ENCODE results near the gene WDR6. TPM values are rescaled to one million over a fixed set of nuclear protein-coding genes. Genes with fewer than 3 reads are reported as not detected.

Gene WDR6
- polyA plus RNA-seq, 1 donor from 2014 or later, result 315 TPM

GRCh38 chr3:49035281-49035680, 28.1 kb downstream of the WDR6 start:
- H3K27ac ChIP-seq (ENCODE audit: low read length), result no peak overlapping the region
- H3K4me2 ChIP-seq (ENCODE audit: low read length), result no peak overlapping the region
- no peaks in the 10 kb centered on the region for H3K27me3 ChIP-seq (ENCODE audit: insufficient read depth, low read depth, low read length)
- no peaks in the 10 kb centered on the region for H3K79me2 ChIP-seq (replicated peaks; ENCODE audit: insufficient read depth, low read length)
- H2AFZ ChIP-seq (ENCODE audit: low read depth, low read length), result no peak overlapping the region
- H4K20me1 ChIP-seq (ENCODE audit: insufficient read depth), result no peaks in the 10 kb centered on the region
- H3F3A ChIP-seq (ENCODE audit: insufficient read depth, low read length, poor library complexity, severe bottlenecking), result no peaks in the 10 kb centered on the region
- H3K9me2 ChIP-seq (ENCODE audit: insufficient read depth, low read length), result no peaks in the 10 kb centered on the region
- no peak overlapping the region for H3K9ac ChIP-seq (ENCODE audit: low read length)
- H3K9me3 ChIP-seq (ENCODE audit: low read length), result no peaks in the 10 kb centered on the region
- TF ChIP-seq, protein P1, sequence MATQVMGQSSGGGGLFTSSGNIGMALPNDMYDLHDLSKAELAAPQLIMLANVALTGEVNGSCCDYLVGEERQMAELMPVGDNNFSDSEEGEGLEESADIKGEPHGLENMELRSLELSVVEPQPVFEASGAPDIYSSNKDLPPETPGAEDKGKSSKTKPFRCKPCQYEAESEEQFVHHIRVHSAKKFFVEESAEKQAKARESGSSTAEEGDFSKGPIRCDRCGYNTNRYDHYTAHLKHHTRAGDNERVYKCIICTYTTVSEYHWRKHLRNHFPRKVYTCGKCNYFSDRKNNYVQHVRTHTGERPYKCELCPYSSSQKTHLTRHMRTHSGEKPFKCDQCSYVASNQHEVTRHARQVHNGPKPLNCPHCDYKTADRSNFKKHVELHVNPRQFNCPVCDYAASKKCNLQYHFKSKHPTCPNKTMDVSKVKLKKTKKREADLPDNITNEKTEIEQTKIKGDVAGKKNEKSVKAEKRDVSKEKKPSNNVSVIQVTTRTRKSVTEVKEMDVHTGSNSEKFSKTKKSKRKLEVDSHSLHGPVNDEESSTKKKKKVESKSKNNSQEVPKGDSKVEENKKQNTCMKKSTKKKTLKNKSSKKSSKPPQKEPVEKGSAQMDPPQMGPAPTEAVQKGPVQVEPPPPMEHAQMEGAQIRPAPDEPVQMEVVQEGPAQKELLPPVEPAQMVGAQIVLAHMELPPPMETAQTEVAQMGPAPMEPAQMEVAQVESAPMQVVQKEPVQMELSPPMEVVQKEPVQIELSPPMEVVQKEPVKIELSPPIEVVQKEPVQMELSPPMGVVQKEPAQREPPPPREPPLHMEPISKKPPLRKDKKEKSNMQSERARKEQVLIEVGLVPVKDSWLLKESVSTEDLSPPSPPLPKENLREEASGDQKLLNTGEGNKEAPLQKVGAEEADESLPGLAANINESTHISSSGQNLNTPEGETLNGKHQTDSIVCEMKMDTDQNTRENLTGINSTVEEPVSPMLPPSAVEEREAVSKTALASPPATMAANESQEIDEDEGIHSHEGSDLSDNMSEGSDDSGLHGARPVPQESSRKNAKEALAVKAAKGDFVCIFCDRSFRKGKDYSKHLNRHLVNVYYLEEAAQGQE (IDR thresholded peaks at IDR 0.05; ENCODE audit: borderline replicate concordance), result no peak
- TF ChIP-seq EP300 (conservative IDR thresholded peaks at IDR 0.05; ENCODE audit: poor library complexity, severe bottlenecking) (no peak), TAF1 (IDR thresholded peaks at IDR 0.05; ENCODE audit: low read depth) (no peak), CTCF (IDR thresholded peaks at IDR 0.05; ENCODE audit: poor library complexity, severe bottlenecking) (no peak), MXI1 (conservative IDR thresholded peaks at IDR 0.05; ENCODE audit: poor library complexity, severe bottlenecking) (no peak), SMC3 (conservative IDR thresholded peaks at IDR 0.05; ENCODE audit: poor library complexity) (no peak), RAD21 (conservative IDR thresholded peaks at IDR 0.05) (no peak)
- H3K36me3 ChIP-seq (ENCODE audit: insufficient read depth, low read length), result peaks cover 4% of the 10 kb centered on the region
- H3K4me3 ChIP-seq (ENCODE audit: low read length), result no peak overlapping the region

DNA sequence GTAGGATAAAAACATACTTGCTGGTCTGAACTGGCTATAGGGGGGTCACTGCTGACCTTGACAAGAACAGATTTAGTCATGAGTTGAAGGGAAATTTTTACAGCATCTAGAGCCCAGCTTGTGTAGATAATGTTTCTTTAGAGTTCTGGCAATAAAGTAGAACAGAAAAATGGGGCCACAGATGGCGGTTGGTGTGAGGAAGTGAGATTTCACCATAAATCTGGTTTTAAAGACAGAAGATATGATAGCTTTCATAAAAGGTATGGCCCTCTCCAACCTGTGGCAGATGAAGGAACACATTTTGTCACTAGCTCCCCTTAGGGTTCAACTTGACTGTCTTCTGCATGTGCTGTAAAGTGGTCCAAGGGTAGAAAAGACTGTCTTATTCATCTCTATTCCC, 46.4 kb downstream of the WDR6 start:
- Histone ChIP-seq H3K36me3 (ENCODE audit: insufficient read depth, low read length) (peaks cover 9% of the 10 kb centered on the region), H3K4me3 (ENCODE audit: low read length) (no peak overlapping the region), H3K9ac (ENCODE audit: low read length) (no peak overlapping the region), H3K9me2 (ENCODE audit: insufficient read depth, low read length) (no peaks in the 10 kb centered on the region), H3K27me3 (ENCODE audit: insufficient read depth, low read depth, low read length) (no peaks in the 10 kb centered on the region), H3K9me3 (ENCODE audit: low read length) (no peaks in the 10 kb centered on the region), H4K20me1 (ENCODE audit: insufficient read depth) (no peaks in the 10 kb centered on the region), H3K79me2 (replicated peaks; ENCODE audit: insufficient read depth, low read length) (peaks cover 4% of the 10 kb centered on the region), H2AFZ (ENCODE audit: low read depth, low read length) (no peak overlapping the region), H3K4me2 (ENCODE audit: low read length) (no peak overlapping the region), H3K27ac (ENCODE audit: low read length) (no peak overlapping the region), H3F3A (ENCODE audit: insufficient read depth, low read length, poor library complexity, severe bottlenecking) (no peaks in the 10 kb centered on the region)
- no peak for TF ChIP-seq POLR2AphosphoS5 (IDR thresholded peaks at IDR 0.05)
- no peak for TF ChIP-seq MXI1 (conservative IDR thresholded peaks at IDR 0.05; ENCODE audit: poor library complexity, severe bottlenecking)
- no peak for TF ChIP-seq EZH2 (IDR thresholded peaks at IDR 0.05; ENCODE audit: borderline replicate concordance, insufficient read depth, low read length, poor library complexity, severe bottlenecking)
- TF ChIP-seq, protein P1 (IDR thresholded peaks at IDR 0.05; ENCODE audit: borderline replicate concordance), result no peak
- TF ChIP-seq TAF1 (IDR thresholded peaks at IDR 0.05; ENCODE audit: low read depth), result no peak
- TF ChIP-seq CTCF (IDR thresholded peaks at IDR 0.05; ENCODE audit: poor library complexity, severe bottlenecking), result no peak
- no peak for TF ChIP-seq EP300 (conservative IDR thresholded peaks at IDR 0.05; ENCODE audit: poor library complexity, severe bottlenecking)
- TF ChIP-seq SMC3 (conservative IDR thresholded peaks at IDR 0.05; ENCODE audit: poor library complexity), result no peak
- TF ChIP-seq RAD21 (conservative IDR thresholded peaks at IDR 0.05), result no peak

All from neural cell (in vitro differentiated cells).